Large intestine (tissue), 3 donors: ENCODE data around the gene MEX3A. TPM values are rescaled to one million over a fixed set of nuclear protein-coding genes. Genes with fewer than 3 reads are reported as not detected.
A peak's percentile ranks its signal among the peaks of the same experiment; 100 is the strongest.
"Not testable (repeated sequence)": the region's sequence is repeated elsewhere in the genome, so short reads cannot be mapped to it uniquely, and the experiment has no call there.

Source experiments
- DNase-seq, 2 donors: peaks; one replicate each; pipeline versions ENCODE4 v3.0.0 to v3.0.0-alpha.2; 2013
- H3K27ac ChIP-seq: one replicate; pipeline ENCODE4 v1.5.1; 2013; ENCODE audit warnings: low read length
- H3K27me3 ChIP-seq: 2 replicates; pipeline ENCODE4 v1.6.1; 2013; ENCODE audit warnings: low read length; ENCODE audit not compliant: control insufficient read depth, insufficient read depth
- H3K36me3 ChIP-seq: 2 replicates; pipeline ENCODE4 v1.6.1; 2013; ENCODE audit warnings: low read length; ENCODE audit not compliant: control insufficient read depth, insufficient read depth
- H3K4me1 ChIP-seq: one replicate; pipeline ENCODE4 v1.6.1; 2013; ENCODE audit warnings: low read length; ENCODE audit not compliant: control insufficient read depth, insufficient read depth
- H3K4me3 ChIP-seq: one replicate; pipeline ENCODE4 v1.5.1; 2013; ENCODE audit warnings: low read length
- H3K9me3 ChIP-seq: one replicate; pipeline ENCODE4 v1.6.1; 2013; ENCODE audit warnings: mild to moderate bottlenecking, low read depth, low read length, moderate library complexity; ENCODE audit not compliant: control insufficient read depth
- WGBS: methylation state at CpG from one replicate; pipeline ENCODE4 v1.1.5; 2013; ENCODE audit warnings: low lambda C conversion rate; ENCODE audit not compliant: insufficient coverage; 5-methylcytosine and 5-hydroxymethylcytosine counted together
- polyA plus RNA-seq: library from polyadenylated mRNA; unstranded; fragments of 120-200 nt; gene quantifications from one replicate; pipeline ENCODE4 v1.2.1, GENCODE V29; 2013

Gene MEX3A
- polyA plus RNA-seq, 1 donor, result 8.4 TPM

DNA sequence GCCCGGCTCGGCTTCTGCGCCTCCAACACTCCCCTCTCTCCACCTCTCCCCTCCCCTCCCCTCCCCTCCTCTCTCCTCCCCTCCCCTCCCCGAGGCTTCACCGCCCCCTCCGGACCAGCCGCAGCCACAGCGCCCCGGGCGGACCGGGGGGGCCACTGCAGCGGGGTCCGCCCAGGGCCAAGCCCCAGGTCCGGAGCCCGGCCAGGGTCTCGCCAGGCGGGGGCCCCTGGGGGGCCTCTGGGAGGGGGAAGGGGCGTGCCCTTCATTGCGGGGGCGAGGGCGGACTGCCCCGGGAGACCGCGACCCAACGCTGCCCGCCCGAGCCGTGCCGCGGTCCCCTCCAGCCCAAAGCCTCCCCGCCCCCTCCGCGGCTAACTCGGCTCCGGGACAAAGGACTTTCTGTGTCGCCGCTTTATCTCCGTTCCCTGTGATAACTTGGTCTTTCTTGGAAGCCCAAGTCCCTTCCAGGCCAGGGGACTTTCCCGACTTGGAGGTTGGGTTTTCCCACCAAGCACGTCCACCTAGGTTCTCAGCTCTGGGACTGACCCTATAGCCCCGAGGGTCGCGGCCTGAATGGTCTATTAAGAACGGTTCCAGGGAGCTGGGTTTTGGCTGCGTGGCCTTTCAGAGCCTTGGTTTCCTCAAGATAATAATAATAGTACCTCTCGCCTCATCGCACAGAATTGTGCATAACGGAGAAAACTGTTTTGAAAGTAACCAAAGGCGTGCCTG lies 28.3 kb downstream of the MEX3A start, which contains the start of gene UBQLN4:
UBQLN4 (minus strand) TSS at position 31 of the 732 bp plus-strand sequence. CDS start 97 bp downstream, outside the sequence.
- WGBS, result no CpG with 5 or more reads among the region's 49 CpGs
- no peaks in the 10 kb centered on the region for H3K9me3 ChIP-seq

GRCh38 chr1:156052862-156053767 lies 29.1 kb downstream of the MEX3A start:
- Histone ChIP-seq H3K4me3 (peak overlapping the region; percentile 94), H3K27ac (peak overlapping the region; percentile 50), H3K9me3 (no peaks in the 10 kb centered on the region), H3K36me3 (peaks cover 32% of the 10 kb centered on the region), H3K27me3 (no peaks in the 10 kb centered on the region), H3K4me1 (peaks cover 15% of the 10 kb centered on the region)
- WGBS, result no CpG with 5 or more reads among the region's 63 CpGs
- peak; percentile 43 to 62 for DNase-seq

More for the DNA sequence above, 28.3 kb downstream of the MEX3A start, which contains the start of gene UBQLN4:
- Histone ChIP-seq H3K36me3 (peaks cover 34% of the 10 kb centered on the region), H3K4me1 (peaks cover 15% of the 10 kb centered on the region), H3K4me3 (peak within 1 kb of the TSS; percentile 94), H3K27ac (peak within 1 kb of the TSS; percentile 98), H3K27me3 (no peaks in the 10 kb centered on the region)
- DNase-seq, result peak; percentile 81 to 91

DNA sequence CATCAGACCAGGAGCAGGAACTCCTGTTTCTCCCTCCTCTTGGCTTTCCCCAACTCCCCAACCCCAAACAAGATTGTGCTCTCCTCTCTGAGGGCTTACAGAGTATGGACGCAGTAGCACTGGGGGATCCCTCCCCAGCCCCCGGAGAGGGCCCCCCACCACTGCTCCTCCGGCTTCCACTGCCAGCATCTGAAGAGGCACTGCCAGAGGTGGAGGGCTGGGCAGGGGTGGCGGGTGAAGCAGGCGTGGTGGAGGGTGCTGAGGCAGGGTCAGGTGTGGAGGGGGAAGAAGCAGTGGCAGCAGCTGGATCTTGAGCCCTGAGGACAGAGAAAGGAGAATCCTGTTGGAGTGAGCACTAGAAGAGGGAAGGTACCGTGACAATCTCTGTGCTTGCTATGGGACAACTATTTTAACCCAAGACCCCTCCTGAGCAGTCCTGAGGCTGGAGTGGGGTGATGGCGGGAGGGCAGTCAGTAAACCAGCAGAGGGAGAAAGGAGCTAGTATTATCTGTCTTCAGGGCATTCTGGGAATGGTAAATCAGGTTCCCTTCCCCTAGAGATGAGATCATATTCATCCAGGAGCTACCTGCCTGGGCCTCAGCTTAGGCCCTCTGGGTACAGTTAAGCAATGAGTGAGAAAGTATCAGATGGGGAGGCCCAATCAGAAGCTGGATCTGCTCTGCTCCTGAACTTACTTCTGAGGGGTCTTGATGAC lies 31.1 kb downstream of the MEX3A start:
- no peak overlapping the region for H3K27ac ChIP-seq
- DNase-seq, result no peak
- no peak overlapping the region for H3K4me3 ChIP-seq
- peaks cover 15% of the 10 kb centered on the region for H3K4me1 ChIP-seq
- H3K27me3 ChIP-seq, result no peaks in the 10 kb centered on the region
- WGBS, result no CpG with 5 or more reads among the region's 7 CpGs
- peaks cover 29% of the 10 kb centered on the region for H3K36me3 ChIP-seq
- no peaks in the 10 kb centered on the region for H3K9me3 ChIP-seq

GRCh38 chr1:156050376-156050775 lies 31.9 kb downstream of the MEX3A start:
- Histone ChIP-seq H3K4me1 (peaks cover 8% of the 10 kb centered on the region), H3K27me3 (no peaks in the 10 kb centered on the region), H3K27ac (no peak overlapping the region), H3K9me3 (no peaks in the 10 kb centered on the region), H3K4me3 (no peak overlapping the region), H3K36me3 (peaks cover 29% of the 10 kb centered on the region)
- WGBS, result 100% methylated on average over 1 of the region's 4 CpGs
- no peak for DNase-seq

- DNase-seq, result no peak
- H3K27me3 ChIP-seq, result no peaks in the 10 kb centered on the region
- H3K4me3 ChIP-seq, result no peak overlapping the region
- no peaks in the 10 kb centered on the region for H3K9me3 ChIP-seq
- H3K27ac ChIP-seq, result no peak overlapping the region
- WGBS, result no CpG with 5 or more reads among the region's 3 CpGs
- peaks cover 7% of the 10 kb centered on the region for H3K4me1 ChIP-seq
- peaks cover 43% of the 10 kb centered on the region for H3K36me3 ChIP-seq
Measured at GRCh38 chr1:156048663-156049258, 33.5 kb downstream of the MEX3A start.

GRCh38 chr1:156045076-156045475 lies 37.2 kb downstream of the MEX3A start:
- H3K27me3 ChIP-seq, result no peaks in the 10 kb centered on the region
- DNase-seq, result no peak
- no peak overlapping the region for H3K4me3 ChIP-seq
- H3K9me3 ChIP-seq, result no peaks in the 10 kb centered on the region
- no peak overlapping the region for H3K27ac ChIP-seq
- no peaks in the 10 kb centered on the region for H3K4me1 ChIP-seq
- 100% methylated on average over 1 of the region's 4 CpGs for WGBS
- peaks cover 65% of the 10 kb centered on the region for H3K36me3 ChIP-seq

DNA sequence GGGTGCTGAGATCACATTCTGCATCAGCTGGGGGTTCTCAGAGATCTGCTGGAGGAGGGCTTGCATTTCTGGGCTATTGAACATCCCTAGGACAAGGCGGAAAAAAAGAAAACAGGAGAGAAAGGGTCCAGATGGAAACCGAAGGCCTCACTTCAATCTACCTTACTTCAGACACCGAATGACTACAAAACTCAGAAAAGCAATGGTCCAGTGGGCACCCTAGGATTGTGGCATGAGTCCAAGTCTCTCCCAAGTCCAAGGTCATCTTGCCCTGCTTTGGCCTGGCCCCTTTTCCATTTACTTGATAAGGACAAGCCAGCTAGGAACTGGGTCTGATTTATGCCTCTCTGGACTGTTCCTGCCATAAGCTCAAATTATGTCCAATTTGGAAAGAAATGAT lies 39.4 kb downstream of the MEX3A start:
- Histone ChIP-seq H3K27me3 (no peaks in the 10 kb centered on the region), H3K4me3 (no peak overlapping the region), H3K9me3 (no peaks in the 10 kb centered on the region), H3K27ac (no peak overlapping the region), H3K4me1 (no peaks in the 10 kb centered on the region), H3K36me3 (peaks cover 57% of the 10 kb centered on the region)
- 100% methylated on average over 1 of the region's 3 CpGs for WGBS
- no peak for DNase-seq

GRCh38 chr1:156034991-156035390 lies 47.3 kb downstream of the MEX3A start:
- not testable (repeated sequence) for H3K9me3 ChIP-seq, DNase-seq, H3K4me3 ChIP-seq, H3K27me3 ChIP-seq, H3K4me1 ChIP-seq, H3K27ac ChIP-seq
- peaks cover 17% of the 10 kb centered on the region for H3K36me3 ChIP-seq
- WGBS, result 75% methylated on average over 1 of the region's 4 CpGs

DNA sequence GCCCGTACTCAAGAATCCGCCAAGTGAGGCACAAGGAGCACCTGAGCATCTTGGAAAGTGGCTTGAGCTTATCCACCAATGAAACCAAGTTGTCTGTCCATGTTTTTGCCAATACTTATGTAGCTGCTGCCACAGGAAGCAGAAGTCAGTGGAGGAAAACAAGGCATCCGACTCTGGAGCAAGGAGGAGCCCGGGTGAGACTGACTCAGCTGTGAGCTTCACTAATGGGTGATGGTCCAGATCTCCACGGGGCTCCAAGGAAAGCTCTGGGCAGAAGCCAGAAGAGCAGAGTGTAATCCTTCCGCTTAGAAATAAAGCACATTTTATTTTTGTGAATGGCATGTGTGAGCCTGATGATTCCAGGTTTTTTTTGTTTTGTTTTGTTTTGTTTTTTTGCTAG lies 49.3 kb downstream of the MEX3A start:
- no peak for DNase-seq
- H3K36me3 ChIP-seq, result peaks cover 11% of the 10 kb centered on the region
- no peak overlapping the region for H3K4me3 ChIP-seq
- 83% methylated on average over 1 of the region's 6 CpGs for WGBS
- no peaks in the 10 kb centered on the region for H3K4me1 ChIP-seq
- H3K27ac ChIP-seq, result no peak overlapping the region
- no peaks in the 10 kb centered on the region for H3K27me3 ChIP-seq
- no peaks in the 10 kb centered on the region for H3K9me3 ChIP-seq

- WGBS, result no CpG with 5 or more reads among the region's 4 CpGs
Measured at GRCh38 chr1:156026588-156026987, 55.7 kb downstream of the MEX3A start.

More at GRCh38 chr1:156026588-156026987, 55.7 kb downstream of the MEX3A start:
- no peaks in the 10 kb centered on the region for H3K27me3 ChIP-seq
- no peaks in the 10 kb centered on the region for H3K36me3 ChIP-seq
- no peaks in the 10 kb centered on the region for H3K9me3 ChIP-seq
- DNase-seq, result no peak
- H3K27ac ChIP-seq, result no peak overlapping the region
- peaks cover 11% of the 10 kb centered on the region for H3K4me1 ChIP-seq
- no peak overlapping the region for H3K4me3 ChIP-seq
